GM12878 (cell line): ENCODE data around the gene PRKG1.

Experiments
- EZH2 ChIP-seq: IDR thresholded peaks from 2 replicates; pipeline ENCODE4 v1.6.1; 2012; ENCODE audit warnings: low read depth, mild to moderate bottlenecking, control low read depth, inconsistent platforms, low read length, borderline replicate concordance; ENCODE audit not compliant: control insufficient read depth
- POLR2AphosphoS5 ChIP-seq: IDR thresholded peaks from 2 replicates; pipeline ENCODE4 v1.6.1; 2011; ENCODE audit warnings: mild to moderate bottlenecking, low read length, inconsistent platforms

- no peak for TF ChIP-seq EZH2
- TF ChIP-seq POLR2AphosphoS5 = no peak
Observed at GRCh38 chr10:52212802-52213201, 1138.5 kb downstream of the PRKG1 start.
